Keratinocyte (primary cell): Measurements from ENCODE around the gene SELENOF. TPM values are rescaled to one million over a fixed set of nuclear protein-coding genes. Genes with fewer than 3 reads are reported as not detected.

Experiments
- DNase-seq: peaks from one replicate; pipeline ENCODE4 v3.0.0-alpha.2; 2011; ENCODE audit warnings: low read depth, missing footprints, low spot score
- FAIRE-seq: peaks from 2 replicates; lab custom pipeline; 2011; peaks lifted over from hg19 to GRCh38; lab: Jason Lieb, UNC
- H2AFZ ChIP-seq: 2 replicates; pipeline ENCODE4 v1.6.0; 2012; ENCODE audit warnings: low read length, control low read depth, inconsistent platforms; ENCODE audit not compliant: control insufficient read depth
- H3K27ac ChIP-seq: 2 replicates; pipeline ENCODE4 v1.5.1; 2011; ENCODE audit warnings: low read length; ENCODE audit not compliant: control insufficient read depth, insufficient read depth
- H3K27me3 ChIP-seq: 3 replicates; pipeline ENCODE4 v1.6.0; 2011; ENCODE audit warnings: low read length; ENCODE audit not compliant: control insufficient read depth, insufficient read depth; ENCODE audit errors: extremely low read depth
- H3K36me3 ChIP-seq, 2 experiments: 2 replicates in 1 of 2; 3 replicates in 1 of 2; pipeline ENCODE4 v1.5.1; 2011; ENCODE audit warnings: low read length in 2 of 2, mild to moderate bottlenecking in 1 of 2; ENCODE audit not compliant: control insufficient read depth in 2 of 2, insufficient read depth in 2 of 2; ENCODE audit errors: extremely low read depth in 1 of 2
- H3K4me1 ChIP-seq: 3 replicates; pipeline ENCODE4 v1.5.1; 2011; ENCODE audit warnings: low read length; ENCODE audit not compliant: control insufficient read depth, insufficient read depth; ENCODE audit errors: extremely low read depth
- H3K4me2 ChIP-seq: 3 replicates; pipeline ENCODE4 v1.6.0; 2011; ENCODE audit warnings: low read depth, low read length; ENCODE audit not compliant: control insufficient read depth, insufficient read depth; ENCODE audit errors: extremely low read depth
- H3K4me3 ChIP-seq, 3 experiments: fragments of 200-600 bp in 1 of 3; sonication (generic) in 1 of 3; 2 replicates in 2 of 3; 3 replicates in 1 of 3; pipeline ENCODE4 v1.5.1; 2011 to 2016; ENCODE audit warnings: low read length in 3 of 3, mild to moderate bottlenecking in 3 of 3, control low read depth in 2 of 3, inconsistent platforms in 1 of 3, low read depth in 1 of 3, mixed read lengths in 1 of 3, mixed run types in 1 of 3, moderate library complexity in 1 of 3; ENCODE audit not compliant: control insufficient read depth in 2 of 3, insufficient read depth in 2 of 3; ENCODE audit errors: extremely low read depth in 1 of 3
- H3K79me2 ChIP-seq: 2 replicates; pipeline ENCODE4 v1.6.0; 2012; ENCODE audit warnings: low read length; ENCODE audit not compliant: control insufficient read depth, insufficient read depth
- H3K9ac ChIP-seq: 3 replicates; pipeline ENCODE4 v1.6.0; 2011; ENCODE audit warnings: low read length; ENCODE audit not compliant: control insufficient read depth, insufficient read depth; ENCODE audit errors: extremely low read depth
- H3K9me1 ChIP-seq: 3 replicates; pipeline ENCODE4 v1.6.0; 2011; ENCODE audit warnings: low read length; ENCODE audit not compliant: control insufficient read depth, insufficient read depth; ENCODE audit errors: extremely low read depth
- H3K9me3 ChIP-seq: 2 replicates; pipeline ENCODE4 v1.5.1; 2012; ENCODE audit warnings: low read depth, low read length; ENCODE audit not compliant: control insufficient read depth
- H4K20me1 ChIP-seq: 3 replicates; pipeline ENCODE4 v1.6.0; 2011; ENCODE audit warnings: low read length; ENCODE audit not compliant: control insufficient read depth, insufficient read depth; ENCODE audit errors: extremely low read depth
- EZH2 ChIP-seq: IDR thresholded peaks from one replicate; pipeline ENCODE4 v1.6.1; 2012; ENCODE audit warnings: inconsistent platforms, mild to moderate bottlenecking, low read length, moderate library complexity
- dilution Hi-C: fragments of 300-500 bp; cut with MboI; formaldehyde crosslinking; loops from one replicate; pipeline ENCODE4 v1.7.0; 2020; ENCODE audit warnings: low sequenced_read_pairs; ENCODE audit not compliant: extremely low pct_ligation_motif_present
- polyA plus RNA-seq, 5 experiments: library from polyadenylated mRNA; depleted of rRNA in 3 of 5; stranded (reverse) in 3 of 5; stranded (forward) in 1 of 5; unstranded in 1 of 5; fragments of >200 nt; gene quantifications; 1 replicate in 1 of 5; 2 replicates in 3 of 5; 3 replicates in 1 of 5; pipeline versions ENCODE4 v1.2.1 to v1.2.3, GENCODE V29; 2011 to 2012; ENCODE audit warnings: missing spikeins in 2 of 5, low read depth in 1 of 5, low replicate concordance in 1 of 5
- TF ChIP-seq, protein P1 (sequence below), 3 experiments: IDR thresholded peaks in 1 of 3; conservative IDR thresholded peaks in 1 of 3; optimal IDR thresholded peaks in 1 of 3; 2 replicates in 2 of 3; 3 replicates in 1 of 3; pipeline versions ENCODE3 to v1.5.1; 2011; ENCODE audit warnings: low read length in 3 of 3, mild to moderate bottlenecking in 3 of 3, moderate library complexity in 2 of 3, control low read depth in 1 of 3, inconsistent platforms in 1 of 3; ENCODE audit not compliant: insufficient read depth in 2 of 3; ENCODE audit errors: extremely low read depth in 1 of 3

SELENOF gene
- polyA plus RNA-seq, 1 donor (not counting 4 experiments of a cell fraction or from before 2014, with no cell fraction given) = 246 TPM

DNA sequence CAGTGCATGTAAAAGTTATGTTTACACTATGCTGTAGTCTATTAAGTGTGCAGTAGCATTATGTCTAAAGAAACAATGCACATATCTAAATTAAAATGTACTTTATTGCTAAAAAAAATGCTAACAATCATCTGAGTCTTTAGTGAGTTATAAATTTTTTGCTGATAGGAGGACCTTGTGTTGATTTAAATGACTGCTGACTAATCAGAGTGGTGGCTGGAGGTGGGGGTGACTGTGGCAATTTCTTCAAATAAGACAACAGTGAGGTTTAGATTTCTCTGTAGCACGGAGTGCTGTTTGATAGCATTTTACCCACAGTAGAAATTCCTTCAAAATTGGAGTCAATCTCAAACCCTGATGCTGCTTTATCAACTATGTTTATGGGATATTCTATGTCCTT is 37.5 kb upstream of the SELENOF start:
- Histone ChIP-seq H3K9me1 (no peaks in the 10 kb centered on the region), H3K4me3 (no peak overlapping the region), H3K4me1 (no peaks in the 10 kb centered on the region), H3K27ac (no peak overlapping the region), H3K4me2 (no peak overlapping the region), H3K9ac (no peak overlapping the region), H4K20me1 (no peaks in the 10 kb centered on the region), H3K9me3 (no peaks in the 10 kb centered on the region), H3K27me3 (no peaks in the 10 kb centered on the region), H2AFZ (no peak overlapping the region), H3K36me3 (no peaks in the 10 kb centered on the region), H3K79me2 (no peaks in the 10 kb centered on the region)
- DNase-seq (no peak), FAIRE-seq (peak; percentile 20)
- dilution Hi-C loops = no loop called here
- no peak for TF ChIP-seq EZH2
- TF ChIP-seq, protein P1, sequence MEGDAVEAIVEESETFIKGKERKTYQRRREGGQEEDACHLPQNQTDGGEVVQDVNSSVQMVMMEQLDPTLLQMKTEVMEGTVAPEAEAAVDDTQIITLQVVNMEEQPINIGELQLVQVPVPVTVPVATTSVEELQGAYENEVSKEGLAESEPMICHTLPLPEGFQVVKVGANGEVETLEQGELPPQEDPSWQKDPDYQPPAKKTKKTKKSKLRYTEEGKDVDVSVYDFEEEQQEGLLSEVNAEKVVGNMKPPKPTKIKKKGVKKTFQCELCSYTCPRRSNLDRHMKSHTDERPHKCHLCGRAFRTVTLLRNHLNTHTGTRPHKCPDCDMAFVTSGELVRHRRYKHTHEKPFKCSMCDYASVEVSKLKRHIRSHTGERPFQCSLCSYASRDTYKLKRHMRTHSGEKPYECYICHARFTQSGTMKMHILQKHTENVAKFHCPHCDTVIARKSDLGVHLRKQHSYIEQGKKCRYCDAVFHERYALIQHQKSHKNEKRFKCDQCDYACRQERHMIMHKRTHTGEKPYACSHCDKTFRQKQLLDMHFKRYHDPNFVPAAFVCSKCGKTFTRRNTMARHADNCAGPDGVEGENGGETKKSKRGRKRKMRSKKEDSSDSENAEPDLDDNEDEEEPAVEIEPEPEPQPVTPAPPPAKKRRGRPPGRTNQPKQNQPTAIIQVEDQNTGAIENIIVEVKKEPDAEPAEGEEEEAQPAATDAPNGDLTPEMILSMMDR (optimal IDR thresholded peaks at IDR 0.05 in 1 of 3, IDR thresholded peaks at IDR 0.05 in 1 of 3, conservative IDR thresholded peaks at IDR 0.05 in 1 of 3; ENCODE audit: extremely low read depth in 1 of 3, insufficient read depth in 2 of 3, low read length in 3 of 3) = no peak

DNA sequence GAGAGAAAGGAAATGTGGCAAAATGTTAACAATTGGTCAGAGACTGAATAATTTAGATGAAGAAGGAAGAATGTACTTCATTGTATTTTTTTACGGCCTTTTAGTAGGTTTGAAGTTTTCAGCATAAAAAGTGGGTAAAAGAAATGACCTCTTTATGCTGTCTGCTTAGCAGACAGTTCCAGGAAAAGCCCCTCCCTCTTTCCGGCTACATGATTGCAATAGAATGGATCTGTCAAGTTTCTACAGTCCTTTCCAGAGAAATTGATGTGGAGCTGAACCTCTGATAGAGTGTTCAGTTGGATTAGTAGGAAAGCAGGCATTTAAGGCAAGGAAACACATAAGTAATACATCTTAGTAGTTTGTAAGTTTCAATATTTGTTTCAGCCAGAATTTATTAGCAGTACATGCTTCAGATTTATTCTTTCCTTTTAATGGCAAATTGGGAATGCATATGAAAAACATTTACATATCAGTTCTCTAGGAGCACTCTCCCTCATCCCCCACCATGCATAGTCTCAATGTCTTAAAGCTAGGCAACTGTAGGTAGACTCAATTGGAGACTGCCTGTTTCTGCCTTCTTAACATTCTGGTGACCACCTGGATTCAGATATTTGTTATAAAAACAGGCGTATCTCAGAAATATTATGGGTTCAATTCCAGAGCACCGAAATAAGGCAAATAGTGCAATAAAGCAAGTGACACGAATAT is 36.9 kb upstream of the SELENOF start:
- no peaks in the 10 kb centered on the region for H3K9me1 ChIP-seq
- no peaks in the 10 kb centered on the region for H3K9me3 ChIP-seq
- no peaks in the 10 kb centered on the region for H3K79me2 ChIP-seq
- dilution Hi-C loops = no loop called here
- H4K20me1 ChIP-seq = no peaks in the 10 kb centered on the region
- H3K36me3 ChIP-seq = no peaks in the 10 kb centered on the region
- FAIRE-seq = no peak
- H2AFZ ChIP-seq = no peak overlapping the region
- TF ChIP-seq, protein P1 (optimal IDR thresholded peaks at IDR 0.05 in 1 of 3, IDR thresholded peaks at IDR 0.05 in 1 of 3, conservative IDR thresholded peaks at IDR 0.05 in 1 of 3; ENCODE audit: extremely low read depth in 1 of 3, insufficient read depth in 2 of 3, low read length in 3 of 3) = no peak
- no peak for TF ChIP-seq EZH2
- H3K4me1 ChIP-seq = no peaks in the 10 kb centered on the region
- H3K9ac ChIP-seq = no peak overlapping the region
- H3K4me3 ChIP-seq = no peak overlapping the region
- no peak overlapping the region for H3K27ac ChIP-seq
- H3K27me3 ChIP-seq = no peaks in the 10 kb centered on the region
- DNase-seq = no peak
- H3K4me2 ChIP-seq = no peak overlapping the region
